ENCODE data around the gene PIGS.

Gene PIGS

DNA sequence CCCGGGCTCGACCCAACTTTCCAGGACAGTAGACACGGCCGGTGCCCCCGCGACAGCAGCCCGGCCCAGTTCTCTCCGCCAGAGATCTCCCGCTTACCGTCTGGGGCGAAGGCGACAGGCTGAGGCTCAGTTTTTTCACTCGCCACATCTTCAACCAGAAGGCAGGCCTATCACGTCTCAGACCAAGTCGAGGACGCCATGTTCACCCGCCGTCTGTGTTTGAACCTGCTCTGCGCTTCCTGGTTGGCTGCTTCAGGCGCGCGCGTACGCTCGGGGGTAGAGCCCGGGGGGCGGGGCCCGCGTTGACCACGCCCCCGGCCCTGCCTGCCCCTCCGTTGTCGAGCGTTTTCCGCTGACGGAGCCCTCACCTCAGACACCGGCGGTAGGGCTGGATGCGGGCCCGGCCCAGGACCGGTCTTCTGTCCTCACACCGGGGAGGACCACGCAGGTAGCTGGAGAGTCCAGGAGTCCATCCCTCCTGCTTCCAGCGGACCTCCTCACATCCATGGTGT lies 27.5 kb upstream of the PIGS start, which contains the start of gene SPAG5:
SPAG5 (minus strand) TSS at position 227 of the 512 bp plus-strand sequence; CDS start at position 148, 79 bp downstream.
- peak; percentile 29 for DNase-seq (ENCODE audit: low read depth, low spot score)
- H3K4me3 ChIP-seq (ENCODE audit: low read depth, low read length), result peak within 1 kb of the TSS; percentile 83
- ChIA-PET POLR2A (interaction anchor here (1.0 to 1.2 kb wide), 2 partner anchors 13 to 28 kb away, joined by 3 read pairs; no protein-coding TSS in a partner anchor), CTCF (interaction anchor here (1.0 to 2.3 kb wide), 4 partner anchors 9 to 104 kb away, joined by 3 to 9 read pairs (median 6); no protein-coding TSS in a partner anchor)
- TF ChIP-seq, protein P1, sequence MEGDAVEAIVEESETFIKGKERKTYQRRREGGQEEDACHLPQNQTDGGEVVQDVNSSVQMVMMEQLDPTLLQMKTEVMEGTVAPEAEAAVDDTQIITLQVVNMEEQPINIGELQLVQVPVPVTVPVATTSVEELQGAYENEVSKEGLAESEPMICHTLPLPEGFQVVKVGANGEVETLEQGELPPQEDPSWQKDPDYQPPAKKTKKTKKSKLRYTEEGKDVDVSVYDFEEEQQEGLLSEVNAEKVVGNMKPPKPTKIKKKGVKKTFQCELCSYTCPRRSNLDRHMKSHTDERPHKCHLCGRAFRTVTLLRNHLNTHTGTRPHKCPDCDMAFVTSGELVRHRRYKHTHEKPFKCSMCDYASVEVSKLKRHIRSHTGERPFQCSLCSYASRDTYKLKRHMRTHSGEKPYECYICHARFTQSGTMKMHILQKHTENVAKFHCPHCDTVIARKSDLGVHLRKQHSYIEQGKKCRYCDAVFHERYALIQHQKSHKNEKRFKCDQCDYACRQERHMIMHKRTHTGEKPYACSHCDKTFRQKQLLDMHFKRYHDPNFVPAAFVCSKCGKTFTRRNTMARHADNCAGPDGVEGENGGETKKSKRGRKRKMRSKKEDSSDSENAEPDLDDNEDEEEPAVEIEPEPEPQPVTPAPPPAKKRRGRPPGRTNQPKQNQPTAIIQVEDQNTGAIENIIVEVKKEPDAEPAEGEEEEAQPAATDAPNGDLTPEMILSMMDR (IDR thresholded peaks at IDR 0.05; ENCODE audit: insufficient read depth, low read length, missing control alignments), result no peak

DNA sequence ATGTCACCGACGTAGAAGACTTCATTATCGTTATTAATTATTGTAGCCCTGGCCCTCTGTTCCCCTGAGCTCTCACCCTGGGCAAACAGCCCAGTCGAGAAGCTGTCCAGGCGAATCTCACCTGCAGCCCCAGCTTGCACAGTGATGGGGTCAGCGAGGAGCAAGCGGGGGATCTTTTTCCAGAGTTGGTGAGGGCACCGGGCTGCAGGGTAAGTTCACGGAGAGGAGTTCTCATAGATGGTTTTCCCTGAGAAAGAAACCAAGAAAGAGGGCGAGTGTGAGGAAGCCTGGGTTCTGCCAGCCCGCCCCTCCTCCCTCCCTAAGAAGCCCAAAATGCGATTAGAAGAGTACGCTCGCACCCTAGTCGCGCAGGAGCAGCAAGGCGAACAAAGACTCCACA lies 27.1 kb upstream of the PIGS start:
- TF ChIP-seq, protein P1 (IDR thresholded peaks at IDR 0.05; ENCODE audit: insufficient read depth, low read length, missing control alignments), result no peak
- POLR2A ChIA-PET, result interaction anchor here (1.2 to 1.3 kb wide), 2 partner anchors 9 to 28 kb away, joined by 3 to 6 read pairs; no protein-coding TSS in a partner anchor
- no peak for DNase-seq (ENCODE audit: low read depth, low spot score)
- CTCF ChIA-PET, result interaction anchor here (1.0 to 2.3 kb wide), 3 partner anchors 9 to 104 kb away, joined by 3 to 9 read pairs (median 6); no protein-coding TSS in a partner anchor
- H3K4me3 ChIP-seq (ENCODE audit: low read depth, low read length), result peak overlapping the region; percentile 83

DNA sequence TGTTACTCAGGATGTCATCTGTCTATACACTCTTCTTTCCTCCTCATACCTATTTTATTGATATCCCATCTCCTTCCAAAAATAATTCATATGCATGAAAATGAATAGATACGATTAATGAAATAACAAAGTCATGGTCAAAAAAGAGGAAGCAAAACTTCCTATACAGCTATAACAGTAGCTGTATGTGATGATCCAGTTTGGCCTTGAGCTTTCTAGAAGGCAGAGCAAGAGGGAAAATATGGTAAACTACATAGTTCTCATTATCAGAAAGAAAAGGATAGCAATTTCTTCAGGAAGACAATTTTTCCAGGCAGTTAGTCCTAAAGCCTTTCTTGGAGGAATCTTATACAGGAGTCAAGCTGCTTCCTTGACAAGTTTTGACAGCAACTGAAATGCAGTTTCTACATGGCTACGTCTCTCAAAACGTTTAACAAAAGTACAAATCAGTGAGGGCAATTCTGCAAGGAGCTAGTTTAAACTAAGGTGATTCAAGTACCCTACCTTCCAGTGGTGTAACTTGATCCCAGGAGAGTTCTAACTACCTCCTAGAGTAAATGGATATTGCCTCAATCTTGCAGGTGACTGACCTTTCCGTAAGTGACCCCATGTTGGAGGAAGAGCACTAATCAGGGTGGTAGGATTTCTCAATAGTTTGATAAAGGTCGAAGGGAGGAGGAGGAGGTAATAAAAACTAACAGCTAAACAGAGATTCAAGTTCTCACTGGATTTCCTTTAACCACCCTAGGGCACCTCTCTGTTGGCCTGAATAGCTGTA lies 26.5 kb upstream of the PIGS start:
- TF ChIP-seq, protein P1 (IDR thresholded peaks at IDR 0.05; ENCODE audit: insufficient read depth, low read length, missing control alignments), result no peak
- peak overlapping the region; percentile 83 for H3K4me3 ChIP-seq (ENCODE audit: low read depth, low read length)
- ChIA-PET CTCF (interaction anchor here (1.0 to 2.3 kb wide), 2 partner anchors 8 to 103 kb away, joined by 3 to 9 read pairs; no protein-coding TSS in a partner anchor), POLR2A (interaction anchor here (1.2 to 1.3 kb wide), 2 partner anchors 9 to 27 kb away, joined by 3 to 6 read pairs; no protein-coding TSS in a partner anchor)
- DNase-seq (ENCODE audit: low read depth, low spot score), result no peak

DNA sequence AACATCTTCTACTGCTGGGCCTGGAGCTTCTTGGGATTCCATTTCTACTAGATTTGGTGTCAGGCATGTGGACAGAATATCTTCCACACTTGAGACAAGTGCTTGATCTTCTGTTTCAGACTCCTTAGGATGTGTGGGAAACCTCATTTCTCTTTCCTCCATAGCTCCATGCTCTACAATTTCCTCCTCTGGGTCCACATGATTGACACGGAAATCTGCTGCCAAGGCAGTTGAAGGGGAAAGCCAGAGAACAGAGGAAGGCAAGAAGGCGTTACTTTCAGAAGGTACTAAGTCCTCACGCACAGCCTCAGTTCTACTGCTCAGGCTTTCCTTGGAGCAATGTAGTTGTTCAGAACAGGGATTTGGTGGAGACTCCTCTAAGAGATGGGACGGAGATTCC lies 20.9 kb upstream of the PIGS start:
- TF ChIP-seq, protein P1 (IDR thresholded peaks at IDR 0.05; ENCODE audit: insufficient read depth, low read length, missing control alignments), result no peak
- ChIA-PET POLR2A (interaction anchor here (0.7 kb wide), 1 partner anchor 21 kb away, joined by 4 read pairs; the partner anchor contains the start of gene PIGS), CTCF (interaction anchor here (1.1 to 1.7 kb wide), 2 partner anchors 15 to 28 kb away, joined by 5 to 6 read pairs; partner anchors contain the start of gene ALDOC)
- no peak for DNase-seq (ENCODE audit: low read depth, low spot score)
- no peak overlapping the region for H3K4me3 ChIP-seq (ENCODE audit: low read depth, low read length)

DNA sequence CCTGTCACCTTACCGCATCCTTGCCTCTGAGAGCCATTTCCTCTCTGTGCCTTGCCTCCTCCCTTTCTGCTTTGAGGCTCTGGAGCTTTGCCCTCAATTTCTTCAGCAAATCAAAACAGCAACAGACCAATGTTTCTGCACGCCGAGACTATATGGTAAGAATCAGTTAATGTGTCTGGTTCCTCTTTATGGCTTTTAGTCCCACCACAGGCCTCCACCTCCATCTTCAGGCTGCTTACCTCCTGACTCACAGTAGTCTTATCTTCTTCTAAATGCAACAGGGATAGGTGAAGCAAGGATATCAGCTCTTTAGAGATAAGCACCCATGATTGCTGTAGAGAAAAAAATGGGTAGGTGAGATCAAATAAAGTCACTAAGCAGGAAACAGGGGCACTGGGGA lies 14.5 kb upstream of the PIGS start:
- CTCF ChIA-PET, result interaction anchor here (1.8 kb wide), 1 partner anchor 14 kb away, joined by 5 read pairs; the partner anchor contains the start of gene PIGS
- no peak for DNase-seq (ENCODE audit: low read depth, low spot score)
- H3K4me3 ChIP-seq (ENCODE audit: low read depth, low read length), result no peak overlapping the region
- TF ChIP-seq, protein P1 (IDR thresholded peaks at IDR 0.05; ENCODE audit: insufficient read depth, low read length, missing control alignments), result no peak
- POLR2A ChIA-PET, result no interaction called here

DNA sequence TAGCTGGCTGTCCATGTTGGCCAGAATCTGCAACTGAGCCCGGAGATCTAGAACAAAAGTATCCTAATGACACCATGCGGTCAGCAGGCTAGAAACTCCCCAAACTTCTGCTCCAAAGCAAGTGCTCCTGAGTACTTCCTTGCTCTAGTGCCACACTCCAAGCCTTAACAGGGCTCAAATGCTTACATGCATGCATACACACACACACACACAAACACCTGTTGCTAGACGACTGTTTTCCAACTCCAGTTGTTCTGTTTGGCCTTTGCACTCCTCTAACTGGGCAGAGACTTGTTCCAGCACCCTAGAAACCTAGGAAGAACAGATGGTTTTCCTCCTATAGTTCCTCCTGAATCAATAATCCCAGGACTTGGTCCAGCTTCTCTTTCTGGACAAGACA lies 13.1 kb upstream of the PIGS start:
- CTCF ChIA-PET, result interaction anchor here (1.2 to 1.5 kb wide), 3 partner anchors 12 to 89 kb away, joined by 3 to 4 read pairs (median 3); no protein-coding TSS in a partner anchor
- POLR2A ChIA-PET, result no interaction called here
- TF ChIP-seq, protein P1 (IDR thresholded peaks at IDR 0.05; ENCODE audit: insufficient read depth, low read length, missing control alignments), result no peak
- no peak overlapping the region for H3K4me3 ChIP-seq (ENCODE audit: low read depth, low read length)
- no peak for DNase-seq (ENCODE audit: low read depth, low spot score)
